Left lung (tissue), 10 donors: ENCODE results near the gene MFSD6L. TPM values are rescaled to one million over a fixed set of nuclear protein-coding genes. Genes with fewer than 3 reads are reported as not detected.

Experiments
- ATAC-seq: fragments of 200-7000 bp; cut with Tn5 transposase; one replicate; pipeline ENCODE4 v1.9.1; 2020; ENCODE audit warnings: moderate library complexity
- DNase-seq, 4 donors: peaks; one replicate each; pipeline ENCODE4 v3.0.0-alpha.2; 2013 to 2020
- H3K27ac ChIP-seq, 2 donors: fragments of 200-600 bp; sonication (generic) in 1 of 2; one replicate each; pipeline versions ENCODE4 v1.5.0 to v1.8.0; 2020 to 2021
- H3K27me3 ChIP-seq, 2 donors: fragments of 200-600 bp; sonication (generic) in 1 of 2; one replicate each; pipeline versions ENCODE4 v1.5.0 to v1.8.0; 2020 to 2021
- H3K36me3 ChIP-seq, 2 donors: fragments of 200-600 bp; sonication (generic) in 1 of 2; one replicate each; pipeline versions ENCODE4 v1.5.0 to v1.8.0; 2020 to 2021
- H3K4me1 ChIP-seq, 2 donors: fragments of 200-600 bp; one replicate each; pipeline ENCODE4 v1.8.0; 2021
- H3K4me3 ChIP-seq, 2 donors: fragments of 200-600 bp; sonication (generic) in 1 of 2; one replicate each; pipeline versions ENCODE4 v1.5.0 to v1.8.0; 2020 to 2021; ENCODE audit warnings: mild to moderate bottlenecking in 1 of 2
- H3K9me3 ChIP-seq, 2 donors: fragments of 200-600 bp; sonication (generic) in 1 of 2; one replicate each; pipeline versions ENCODE4 v1.5.0 to v1.8.0; 2020 to 2021
- CTCF ChIP-seq, 2 donors: fragments of 200-600 bp; sonication (generic) in 1 of 2; IDR thresholded peaks; one replicate each; pipeline versions ENCODE4 v1.5.0 to v1.8.0; 2021; ENCODE audit warnings: antibody characterized with exemption in 2 of 2
- intact Hi-C, 2 donors: fragments of 100-400 bp; cut with DNase I; formaldehyde crosslinking; loops; one replicate each; pipeline versions ENCODE4 v1.11.2 to v1.14.2; 2022
- polyA plus RNA-seq, 6 donors: library from polyadenylated mRNA; unstranded; fragments of 120-200 nt; gene quantifications; one replicate each; pipeline ENCODE4 v1.2.1, GENCODE V29; 2013; ENCODE audit not compliant: insufficient read length in 6 of 6
- total RNA-seq, 2 donors: library from RNA; stranded (reverse); fragmentation: NEBNext Ultra II Directional; extraction: Animal tissue kit (Norgen Biotek cat#: 25700); gene quantifications; one replicate each; pipeline ENCODE4 v1.2.1, GENCODE V29; 2021
- donor health status: DM: no; HTN: yes; CAD: no.
- donor health status: DM: no; HTN: no; CAD: no.

MFSD6L gene
- total and polyA plus RNA-seq, 8 donors = 0.30 to 1.6 (median 0.65) TPM

GRCh38 chr17:8826808-8827435 is 27.8 kb upstream of the MFSD6L start:
- H3K27me3 ChIP-seq = peaks cover 0 to 51% of the 10 kb centered on the region in 2 donors
- TF ChIP-seq CTCF (IDR thresholded peaks at IDR 0.05) = no peak
- H3K9me3 ChIP-seq = no peaks in the 10 kb centered on the region
- DNase-seq (no peak), ATAC-seq (no peak)
- H3K4me3 ChIP-seq = no peak overlapping the region
- no peak overlapping the region for H3K27ac ChIP-seq
- no peaks in the 10 kb centered on the region for H3K36me3 ChIP-seq
- H3K4me1 ChIP-seq = no peaks in the 10 kb centered on the region
- intact Hi-C loops = no loop called here

GRCh38 chr17:8825802-8826201 is 26.6 kb upstream of the MFSD6L start:
- Histone ChIP-seq H3K27ac (no peak overlapping the region), H3K4me1 (no peaks in the 10 kb centered on the region), H3K9me3 (no peaks in the 10 kb centered on the region), H3K4me3 (no peak overlapping the region), H3K27me3 (peaks cover 0 to 45% of the 10 kb centered on the region in 2 donors), H3K36me3 (no peaks in the 10 kb centered on the region)
- DNase-seq (no peak), ATAC-seq (no peak)
- no peak for TF ChIP-seq CTCF (IDR thresholded peaks at IDR 0.05)
- intact Hi-C loops = no loop called here

- TF ChIP-seq CTCF (IDR thresholded peaks at IDR 0.05) = no peak
- ATAC-seq (no peak), DNase-seq (no peak)
- Histone ChIP-seq H3K36me3 (no peaks in the 10 kb centered on the region), H3K9me3 (no peaks in the 10 kb centered on the region), H3K27me3 (peaks cover 0 to 34% of the 10 kb centered on the region in 2 donors), H3K4me1 (no peaks in the 10 kb centered on the region), H3K27ac (no peak overlapping the region), H3K4me3 (no peak overlapping the region)
- intact Hi-C loops = no loop called here
Measured at GRCh38 chr17:8823279-8823678, 24.1 kb upstream of the MFSD6L start.

GRCh38 chr17:8822401-8823035 is 23.4 kb upstream of the MFSD6L start:
- no peak for ATAC-seq
- Histone ChIP-seq H3K4me3 (no peak overlapping the region), H3K27me3 (peaks cover 0 to 29% of the 10 kb centered on the region in 2 donors), H3K4me1 (no peaks in the 10 kb centered on the region), H3K9me3 (no peaks in the 10 kb centered on the region), H3K27ac (no peak overlapping the region), H3K36me3 (no peaks in the 10 kb centered on the region)
- intact Hi-C loops = no loop called here
- no peak for TF ChIP-seq CTCF (IDR thresholded peaks at IDR 0.05)
- no peak for DNase-seq

- no peak for TF ChIP-seq CTCF (IDR thresholded peaks at IDR 0.05)
- ATAC-seq = no peak
Measured at GRCh38 chr17:8821446-8822105, 22.4 kb upstream of the MFSD6L start.

More at GRCh38 chr17:8821446-8822105, 22.4 kb upstream of the MFSD6L start:
- peaks cover 0 to 37% of the 10 kb centered on the region in 2 donors for H3K27me3 ChIP-seq
- H3K4me3 ChIP-seq = no peak overlapping the region
- no peaks in the 10 kb centered on the region for H3K4me1 ChIP-seq
- DNase-seq = no peak
- no peak overlapping the region for H3K27ac ChIP-seq
- no peaks in the 10 kb centered on the region for H3K36me3 ChIP-seq
- H3K9me3 ChIP-seq = no peaks in the 10 kb centered on the region
- intact Hi-C loops = no loop called here
